PC-9 (cell line): Measurements from ENCODE around the gene RAB6C. TPM values are rescaled to one million over a fixed set of nuclear protein-coding genes. Genes with fewer than 3 reads are reported as not detected.
"Not testable (repeated sequence)": the region's sequence is repeated elsewhere in the genome, so short reads cannot be mapped to it uniquely, and the experiment has no call there.

Experiments
- BruUV-seq: library from RNA; stranded (reverse); fragments of 400-500 nt; replicated peaks from 2 replicates; lab custom pipeline; 2021; lab: Mats Ljungman, UMichigan
- CTCF ChIA-PET: fragments of 300-600 bp; sonication (Branson Sonifier 250); formaldehyde crosslinking; loops from one replicate; lab custom pipeline; 2022; ENCODE audit warnings: antibody characterized with exemption; lab: Charles Lee
- POLR2A ChIA-PET: fragments of 300-600 bp; sonication (Branson Sonifier 250); formaldehyde crosslinking; loops from one replicate; lab custom pipeline; 2022; ENCODE audit warnings: antibody characterized with exemption; ENCODE audit not compliant: unreplicated experiment; lab: Charles Lee
- DNase-seq, 2 experiments: peaks; one replicate each; pipeline versions ENCODE4 v3.0.0 to v3.0.0-alpha.2; 2015 to 2022; ENCODE audit warnings: mixed read lengths in 1 of 2
- H2AFZ ChIP-seq: fragments of 200-600 bp; sonication (generic); 2 replicates; pipeline ENCODE4 v1.8.1; 2017; ENCODE audit warnings: antibody characterized with exemption
- H3F3A ChIP-seq: fragments of 200-600 bp; sonication (generic); 2 replicates; pipeline ENCODE4 v1.8.1; 2017; ENCODE audit warnings: antibody characterized with exemption, mild to moderate bottlenecking, low read depth; ENCODE audit not compliant: insufficient read depth
- H3K27ac ChIP-seq: fragments of 200-600 bp; sonication (generic); 2 replicates; pipeline ENCODE4 v1.6.1; 2016; ENCODE audit warnings: mixed run types
- H3K27me3 ChIP-seq: fragments of 200-600 bp; sonication (generic); 2 replicates; pipeline ENCODE4 v1.6.1; 2016; ENCODE audit warnings: low read depth, mixed run types; ENCODE audit not compliant: insufficient read depth
- H3K36me3 ChIP-seq: fragments of 200-600 bp; sonication (generic); 2 replicates; pipeline ENCODE4 v1.6.1; 2016; ENCODE audit warnings: low read depth, mixed run types
- H3K4me1 ChIP-seq: fragments of 200-600 bp; sonication (generic); replicated peaks from 2 replicates; pipeline ENCODE4 v1.6.1; 2016; ENCODE audit warnings: mixed run types; ENCODE audit not compliant: insufficient read depth
- H3K4me2 ChIP-seq: fragments of 200-600 bp; sonication (generic); 2 replicates; pipeline ENCODE4 v1.6.1; 2017; ENCODE audit warnings: mixed run types
- H3K4me3 ChIP-seq: fragments of 200-600 bp; sonication (generic); 2 replicates; pipeline ENCODE4 v1.6.1; 2016; ENCODE audit warnings: mixed run types
- H3K79me2 ChIP-seq: fragments of 200-600 bp; sonication (generic); 2 replicates; pipeline ENCODE4 v1.6.1; 2017; ENCODE audit warnings: low read depth, mixed run types
- H3K9me2 ChIP-seq: fragments of 200-600 bp; sonication (generic); 2 replicates; pipeline ENCODE4 v1.8.1; 2017; ENCODE audit warnings: mild to moderate bottlenecking; ENCODE audit not compliant: insufficient read depth
- H3K9me3 ChIP-seq: fragments of 200-600 bp; sonication (generic); 2 replicates; pipeline ENCODE4 v1.8.1; 2016; ENCODE audit warnings: low read depth; ENCODE audit not compliant: insufficient read depth
- H4K20me1 ChIP-seq: fragments of 200-600 bp; sonication (generic); 2 replicates; pipeline ENCODE4 v1.8.1; 2017; ENCODE audit not compliant: insufficient read depth
- EZH2 ChIP-seq: fragments of 200-600 bp; sonication (generic); IDR thresholded peaks from 2 replicates; pipeline ENCODE4 v1.8.0; 2017; ENCODE audit warnings: antibody characterized with exemption, low read depth
- intact Hi-C: fragments of 100-400 bp; cut with micrococcal nuclease; formaldehyde crosslinking; loops from one replicate; pipeline ENCODE4 v1.10.0; 2022; ENCODE audit not compliant: unreplicated experiment
- total RNA-seq: library from RNA; stranded (reverse); gene quantifications from 2 replicates; pipeline ENCODE4 v1.2.3, GENCODE V29; 2021
- TF ChIP-seq, protein P1 (sequence below): fragments of 200-600 bp; sonication (generic); conservative IDR thresholded peaks from 2 replicates; pipeline ENCODE4 v1.6.1; 2017; ENCODE audit warnings: mixed run types, antibody characterized with exemption, mild to moderate bottlenecking, moderate library complexity

The RAB6C gene
- total RNA-seq, 1 experiment from 2014 or later: not detected

DNA sequence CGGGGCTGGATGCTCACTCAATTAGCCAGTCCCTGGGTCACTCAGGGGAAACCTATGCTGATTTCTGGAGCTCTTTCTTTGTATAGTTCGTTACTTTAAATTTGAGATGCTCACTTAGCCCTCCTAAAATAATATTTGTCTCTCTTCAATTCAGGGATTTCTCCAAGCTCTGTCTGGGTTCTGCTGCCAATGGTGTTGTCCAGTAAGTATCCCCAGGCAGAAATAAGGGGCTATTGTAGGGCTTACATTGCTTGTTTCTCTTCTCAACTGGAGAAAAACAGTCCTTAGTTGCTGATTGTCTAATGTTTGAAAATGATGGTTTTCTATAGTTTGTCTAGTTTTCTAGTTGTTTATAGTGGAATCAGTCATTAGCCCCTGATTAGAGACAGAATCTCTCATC lies 5.0 kb downstream of the RAB6C start:
- Histone ChIP-seq H3K79me2 (no peaks in the 10 kb centered on the region), H3K27ac (no peak overlapping the region), H3K9me3 (no peaks in the 10 kb centered on the region), H4K20me1 (no peaks in the 10 kb centered on the region), H3K9me2 (no peaks in the 10 kb centered on the region), H3K4me2 (no peak overlapping the region), H3K36me3 (no peaks in the 10 kb centered on the region), H3K4me1 (no peaks in the 10 kb centered on the region), H3K27me3 (peaks cover 9% of the 10 kb centered on the region; the same call in 1 of the 2 replicates), H3K4me3 (no peak overlapping the region), H3F3A (no peaks in the 10 kb centered on the region), H2AFZ (no peak overlapping the region)
- no peak for DNase-seq
- TF ChIP-seq, protein P1, sequence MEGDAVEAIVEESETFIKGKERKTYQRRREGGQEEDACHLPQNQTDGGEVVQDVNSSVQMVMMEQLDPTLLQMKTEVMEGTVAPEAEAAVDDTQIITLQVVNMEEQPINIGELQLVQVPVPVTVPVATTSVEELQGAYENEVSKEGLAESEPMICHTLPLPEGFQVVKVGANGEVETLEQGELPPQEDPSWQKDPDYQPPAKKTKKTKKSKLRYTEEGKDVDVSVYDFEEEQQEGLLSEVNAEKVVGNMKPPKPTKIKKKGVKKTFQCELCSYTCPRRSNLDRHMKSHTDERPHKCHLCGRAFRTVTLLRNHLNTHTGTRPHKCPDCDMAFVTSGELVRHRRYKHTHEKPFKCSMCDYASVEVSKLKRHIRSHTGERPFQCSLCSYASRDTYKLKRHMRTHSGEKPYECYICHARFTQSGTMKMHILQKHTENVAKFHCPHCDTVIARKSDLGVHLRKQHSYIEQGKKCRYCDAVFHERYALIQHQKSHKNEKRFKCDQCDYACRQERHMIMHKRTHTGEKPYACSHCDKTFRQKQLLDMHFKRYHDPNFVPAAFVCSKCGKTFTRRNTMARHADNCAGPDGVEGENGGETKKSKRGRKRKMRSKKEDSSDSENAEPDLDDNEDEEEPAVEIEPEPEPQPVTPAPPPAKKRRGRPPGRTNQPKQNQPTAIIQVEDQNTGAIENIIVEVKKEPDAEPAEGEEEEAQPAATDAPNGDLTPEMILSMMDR: no peak
- no peak for TF ChIP-seq EZH2
- CTCF ChIA-PET: no interaction called here
- intact Hi-C loops: no loop called here
- BruUV-seq: no TSS peak
- POLR2A ChIA-PET: no interaction called here

DNA sequence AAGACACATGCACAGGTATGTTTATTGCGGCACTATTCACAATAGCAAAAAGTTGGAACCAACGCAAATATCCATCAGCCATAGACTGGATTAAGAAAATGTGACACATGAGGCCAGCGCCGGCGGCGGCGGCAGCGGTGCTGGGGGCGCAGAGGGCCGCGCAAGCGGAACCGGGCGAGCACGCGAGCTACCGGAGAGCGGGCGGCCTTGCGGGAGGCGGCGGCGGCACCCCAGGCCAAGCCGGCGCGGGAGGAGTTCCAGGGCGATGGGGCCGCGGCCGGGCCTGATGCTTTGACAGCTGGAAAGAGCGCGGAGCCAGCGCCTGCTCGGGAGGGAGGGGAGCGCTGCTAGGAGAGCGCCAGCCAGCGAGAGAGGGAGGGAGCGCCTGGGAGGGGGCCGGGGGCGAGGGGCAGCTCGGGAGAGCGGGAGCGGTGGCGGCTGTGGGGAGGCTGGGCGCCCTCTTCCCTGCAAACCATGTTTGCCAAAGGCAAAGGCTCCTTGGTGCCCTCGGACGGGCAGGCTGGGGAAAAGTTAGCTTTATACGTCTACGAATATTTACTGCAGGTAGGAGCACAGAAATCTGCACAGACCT lies 13.0 kb downstream of the RAB6C start:
- H2AFZ ChIP-seq, H4K20me1 ChIP-seq, H3K4me3 ChIP-seq, H3K27me3 ChIP-seq, H3K27ac ChIP-seq, H3K4me1 ChIP-seq, DNase-seq, H3K4me2 ChIP-seq, H3K9me3 ChIP-seq, CTCF ChIA-PET, POLR2A ChIA-PET, H3K79me2 ChIP-seq, H3K36me3 ChIP-seq, H3K9me2 ChIP-seq, H3F3A ChIP-seq, intact Hi-C loops, BruUV-seq: not testable (repeated sequence)

DNA sequence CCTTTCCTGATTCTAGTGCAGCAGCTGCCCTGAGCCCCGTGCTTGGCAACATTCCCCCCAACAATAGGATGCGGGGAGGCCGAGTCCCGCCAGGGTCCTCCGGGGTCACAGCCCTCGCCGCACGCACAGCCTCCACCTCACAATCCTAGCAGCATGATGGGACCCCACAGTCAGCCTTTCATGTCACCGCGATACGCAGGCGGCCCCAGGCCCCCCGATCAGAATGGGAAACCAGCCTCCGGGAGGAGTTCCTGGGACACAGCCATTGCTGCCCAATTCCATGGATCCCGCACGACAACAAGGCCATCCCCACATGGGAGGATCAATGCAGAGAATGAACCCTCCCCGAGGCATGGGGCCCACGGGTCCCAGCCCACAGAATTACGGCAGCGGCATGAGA lies 13.7 kb downstream of the RAB6C start:
- intact Hi-C loops, H3K9me2 ChIP-seq, BruUV-seq, H3K79me2 ChIP-seq, DNase-seq, H4K20me1 ChIP-seq, CTCF ChIA-PET, H3K27me3 ChIP-seq, POLR2A ChIA-PET, H3K9me3 ChIP-seq, H3K4me1 ChIP-seq, H3F3A ChIP-seq, H2AFZ ChIP-seq, H3K27ac ChIP-seq, H3K36me3 ChIP-seq, H3K4me3 ChIP-seq, H3K4me2 ChIP-seq: not testable (repeated sequence)

DNA sequence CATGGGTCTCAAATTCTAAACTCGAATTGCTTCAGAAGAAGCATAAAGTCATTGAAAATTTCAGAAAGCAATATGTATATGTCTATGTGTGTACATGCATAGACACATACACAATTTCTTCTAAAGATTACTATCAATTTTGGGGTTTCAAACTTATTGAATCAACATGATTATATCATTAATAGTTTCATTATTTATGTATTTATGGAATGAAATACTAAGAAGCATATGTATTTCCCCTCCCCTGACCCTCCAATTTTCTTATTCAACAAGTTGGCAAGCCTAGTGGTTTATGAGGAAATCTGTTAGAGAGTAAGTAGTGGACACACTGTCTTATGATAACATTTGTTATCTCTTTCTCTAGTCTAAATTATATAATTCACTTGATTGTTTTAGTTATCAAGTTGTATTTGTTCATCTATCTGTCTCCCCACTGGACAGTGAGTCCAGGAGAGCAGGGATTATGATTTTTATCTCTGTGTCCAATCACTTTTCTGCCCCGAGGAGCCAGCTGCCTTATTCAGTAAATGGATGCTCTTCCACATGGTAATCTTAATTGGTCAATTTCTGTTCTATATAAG lies 17.3 kb downstream of the RAB6C start:
- H2AFZ ChIP-seq, H4K20me1 ChIP-seq, BruUV-seq, H3K79me2 ChIP-seq, POLR2A ChIA-PET, H3K9me3 ChIP-seq, H3K27ac ChIP-seq, H3K4me2 ChIP-seq, H3K4me1 ChIP-seq, H3K27me3 ChIP-seq, H3K36me3 ChIP-seq, H3F3A ChIP-seq, CTCF ChIA-PET, H3K4me3 ChIP-seq, intact Hi-C loops, H3K9me2 ChIP-seq, DNase-seq: not testable (repeated sequence)

DNA sequence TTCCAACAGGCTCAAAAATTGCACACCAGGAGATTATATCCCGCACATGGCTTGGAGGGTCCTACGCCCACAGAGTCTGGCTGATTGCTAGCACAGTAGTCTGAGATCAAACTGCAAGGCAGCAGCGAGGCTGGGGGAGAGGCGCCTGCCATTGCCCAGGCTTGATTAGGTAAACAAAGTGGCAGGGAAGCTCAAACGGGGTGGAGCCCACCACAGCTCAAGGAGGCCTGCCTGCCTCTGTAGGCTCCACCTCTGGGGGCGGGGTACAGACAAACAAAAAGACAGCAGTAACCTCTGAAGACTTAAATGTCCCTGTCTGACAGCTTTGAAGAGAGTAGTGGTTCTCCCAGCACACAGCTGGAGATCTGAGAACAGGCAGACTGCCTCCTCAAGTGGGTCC lies 19.3 kb downstream of the RAB6C start:
- H3F3A ChIP-seq, H3K36me3 ChIP-seq, H3K4me2 ChIP-seq, H2AFZ ChIP-seq, H3K9me2 ChIP-seq, H3K4me3 ChIP-seq, H3K27me3 ChIP-seq, CTCF ChIA-PET, H3K4me1 ChIP-seq, H3K79me2 ChIP-seq, POLR2A ChIA-PET, BruUV-seq, intact Hi-C loops, H3K9me3 ChIP-seq, DNase-seq, H3K27ac ChIP-seq, H4K20me1 ChIP-seq: not testable (repeated sequence)

DNA sequence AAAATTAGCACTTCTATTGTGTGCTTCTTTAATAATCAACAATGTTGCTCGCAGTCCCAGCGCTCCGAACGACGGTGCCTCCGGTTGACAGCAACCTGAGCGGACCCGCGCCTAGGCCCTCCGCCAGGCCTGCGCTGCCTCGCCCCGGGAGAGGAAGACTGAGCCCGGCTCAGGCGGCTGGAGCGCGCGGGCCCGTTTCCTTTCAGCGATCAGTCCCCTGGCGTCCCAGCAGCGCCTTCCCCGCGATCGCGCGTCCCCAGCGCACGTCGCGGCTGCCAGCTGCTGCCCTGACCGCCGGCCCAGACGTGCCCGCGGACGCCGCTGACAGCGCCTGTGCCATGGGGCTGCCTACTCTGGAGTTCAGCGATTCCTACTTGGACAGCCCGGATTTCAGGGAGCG lies 26.4 kb downstream of the RAB6C start:
- H3K27ac ChIP-seq, H3K4me3 ChIP-seq, H4K20me1 ChIP-seq, BruUV-seq, H3K9me2 ChIP-seq, H3K79me2 ChIP-seq, H3K4me2 ChIP-seq, H3K27me3 ChIP-seq, H3K4me1 ChIP-seq, H2AFZ ChIP-seq, intact Hi-C loops, H3K9me3 ChIP-seq, CTCF ChIA-PET, H3K36me3 ChIP-seq, POLR2A ChIA-PET, H3F3A ChIP-seq, DNase-seq: not testable (repeated sequence)
